ENCODE results near the gene SSUH2.

SSUH2 gene

GRCh38 chr3:8589880-8590556 is 54.6 kb downstream of the SSUH2 start:
- no peak for TF ChIP-seq CTCF (IDR thresholded peaks at IDR 0.05)

- TF ChIP-seq CTCF (IDR thresholded peaks at IDR 0.05): no peak
Measured at GRCh38 chr3:8584661-8585060, 59.9 kb downstream of the SSUH2 start.

GRCh38 chr3:8581806-8582445 is 62.7 kb downstream of the SSUH2 start:
- no peak for TF ChIP-seq CTCF (IDR thresholded peaks at IDR 0.05)

GRCh38 chr3:8581373-8581772 is 63.2 kb downstream of the SSUH2 start:
- TF ChIP-seq CTCF (IDR thresholded peaks at IDR 0.05): no peak

- TF ChIP-seq CTCF (IDR thresholded peaks at IDR 0.05): no peak
Measured at GRCh38 chr3:8579943-8580342, 64.7 kb downstream of the SSUH2 start.

- no peak for TF ChIP-seq CTCF (IDR thresholded peaks at IDR 0.05)
Measured at GRCh38 chr3:8579096-8579495, 65.5 kb downstream of the SSUH2 start.

GRCh38 chr3:8578282-8578681 is 66.3 kb downstream of the SSUH2 start:
- TF ChIP-seq CTCF (IDR thresholded peaks at IDR 0.05): no peak

Data from LNCAP (cell line).